Activated T-cell treated with anti-CD3 and anti-CD28 coated beads for 4 hours (primary cell): ENCODE measurements around the gene TBX18.

Experiments
- DNase-seq: peaks from one replicate; pipeline ENCODE4 v3.0.0-alpha.2; 2020

TBX18 gene

DNA sequence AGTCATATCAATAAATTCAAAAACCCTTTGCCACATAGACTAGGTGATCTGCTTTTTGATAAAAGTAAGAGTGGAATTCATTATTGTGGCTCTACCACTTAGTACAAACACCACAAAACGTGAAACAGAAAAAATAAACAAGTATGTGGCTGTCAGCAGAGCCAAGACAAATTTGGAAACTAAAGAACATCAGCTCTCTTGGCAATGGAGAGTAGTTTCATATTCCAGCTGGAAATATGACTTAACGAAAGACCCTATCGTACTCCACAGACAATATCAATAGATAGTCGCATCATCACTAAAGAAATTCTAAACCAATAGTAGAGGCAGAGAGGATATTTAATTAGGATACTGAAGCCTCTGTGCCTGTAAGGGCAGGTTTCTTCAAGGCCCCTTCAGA, 20.8 kb downstream of the TBX18 start:
- DNase-seq = no peak

DNA sequence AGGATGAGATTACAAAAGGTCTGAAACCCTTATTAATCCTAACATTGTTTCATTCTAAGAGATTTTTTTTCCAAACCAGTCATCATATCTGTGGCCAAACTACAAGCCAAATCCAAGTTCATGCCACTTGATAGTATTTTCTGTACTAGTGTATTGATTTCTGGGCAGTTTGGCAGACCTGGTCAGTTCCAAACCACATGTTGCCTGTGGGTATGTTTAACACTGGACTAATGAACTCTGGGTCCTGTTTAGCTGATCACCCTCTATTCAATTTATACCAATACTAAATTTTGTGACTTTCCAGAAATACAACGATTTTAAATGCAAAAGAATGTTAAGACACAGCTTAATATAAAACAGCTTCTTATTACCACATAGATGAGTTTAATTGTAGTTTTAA, 24.0 kb downstream of the TBX18 start:
- no peak for DNase-seq

DNA sequence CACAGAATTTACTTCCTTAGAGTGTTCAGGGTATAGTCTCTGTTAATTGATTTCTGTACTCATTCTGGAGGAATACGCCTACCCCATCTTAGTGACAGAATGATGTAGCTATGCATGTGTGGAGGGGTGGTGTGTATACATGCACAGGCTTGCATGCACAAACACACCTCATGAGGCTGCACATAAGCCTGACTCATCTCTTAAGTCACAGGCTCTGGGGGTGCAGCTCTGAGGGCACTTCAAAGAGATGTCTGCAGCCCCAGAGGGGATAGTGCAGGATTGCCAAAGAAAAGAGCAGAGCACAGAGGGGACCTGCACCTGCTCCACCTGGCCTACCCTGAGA, 24.6 kb downstream of the TBX18 start:
- DNase-seq = no peak

DNA sequence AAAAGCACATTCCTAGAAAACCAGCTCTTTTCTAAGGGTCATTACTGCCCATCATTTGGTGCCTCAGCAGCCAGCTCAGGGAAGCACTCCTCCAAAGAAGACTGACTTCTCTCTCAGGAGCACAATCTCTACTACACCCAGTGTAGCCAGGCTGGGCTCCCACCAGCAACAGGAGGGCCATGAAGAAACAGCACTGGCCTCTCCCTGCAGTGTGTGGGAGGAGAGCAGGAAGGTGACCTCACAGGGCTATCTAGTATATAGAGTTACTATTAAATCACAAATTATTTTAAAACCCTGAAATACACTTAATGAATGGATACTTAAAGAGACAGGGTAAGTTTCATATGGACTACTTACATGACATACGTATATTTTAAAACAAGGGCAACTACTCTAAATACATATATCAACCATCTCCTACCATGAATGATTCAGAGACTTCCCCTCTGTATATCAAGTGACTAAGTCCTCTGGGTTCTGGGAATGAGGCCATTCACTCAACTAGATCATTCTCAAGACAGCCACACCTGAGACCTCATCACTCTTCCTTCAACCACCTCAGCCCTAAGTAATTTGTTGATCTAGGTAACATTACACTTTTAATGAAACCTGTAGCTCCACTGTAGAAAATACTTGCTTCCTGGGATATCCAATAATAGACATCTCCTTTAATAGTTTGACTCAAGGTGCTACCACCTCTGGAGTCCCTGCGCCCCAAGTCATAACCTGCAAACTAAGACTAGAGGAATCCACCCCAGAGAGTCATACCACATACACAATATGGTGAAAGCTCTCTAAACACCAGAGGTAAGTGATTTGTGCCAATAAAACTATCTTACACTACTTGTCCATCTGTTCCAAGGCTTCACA, 25.2 kb downstream of the TBX18 start:
- DNase-seq = no peak

DNA sequence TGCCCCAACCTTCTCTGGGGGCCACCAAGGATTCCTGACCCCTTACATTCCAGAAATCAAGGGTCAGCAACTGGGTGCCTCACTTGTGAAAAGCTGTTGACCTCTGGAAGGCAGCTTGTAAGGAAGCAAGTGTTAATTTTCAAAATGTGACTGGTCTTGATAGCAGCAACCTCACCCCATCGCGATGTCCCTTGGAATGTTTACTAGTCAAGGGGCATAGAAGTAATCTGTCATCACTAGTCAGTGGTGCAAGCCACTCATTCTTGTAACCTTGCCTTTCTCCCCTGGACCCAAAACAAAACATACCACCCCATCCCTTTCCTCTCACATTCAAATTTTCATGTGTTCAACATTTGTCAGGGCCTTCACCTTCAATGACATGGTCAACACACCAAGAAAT, 30.5 kb downstream of the TBX18 start:
- DNase-seq = no peak

DNA sequence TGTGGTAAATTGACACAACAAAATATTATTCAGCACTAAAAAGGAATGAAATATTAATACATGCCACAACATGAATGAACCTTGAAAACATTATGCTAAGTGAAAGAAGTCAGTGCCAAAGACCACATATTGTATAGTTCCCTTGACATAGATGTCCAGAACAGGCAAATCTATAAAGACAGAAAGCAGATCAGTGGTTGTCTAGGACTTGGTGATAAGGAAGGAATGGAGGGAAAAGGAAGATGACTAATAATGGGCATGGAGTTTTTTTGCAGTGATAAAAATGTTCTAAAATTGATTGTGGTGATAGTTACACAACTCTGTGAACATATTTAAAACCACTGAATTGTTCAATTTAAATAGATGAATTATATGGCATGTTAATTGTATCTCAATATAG, 32.5 kb downstream of the TBX18 start:
- no peak for DNase-seq

DNA sequence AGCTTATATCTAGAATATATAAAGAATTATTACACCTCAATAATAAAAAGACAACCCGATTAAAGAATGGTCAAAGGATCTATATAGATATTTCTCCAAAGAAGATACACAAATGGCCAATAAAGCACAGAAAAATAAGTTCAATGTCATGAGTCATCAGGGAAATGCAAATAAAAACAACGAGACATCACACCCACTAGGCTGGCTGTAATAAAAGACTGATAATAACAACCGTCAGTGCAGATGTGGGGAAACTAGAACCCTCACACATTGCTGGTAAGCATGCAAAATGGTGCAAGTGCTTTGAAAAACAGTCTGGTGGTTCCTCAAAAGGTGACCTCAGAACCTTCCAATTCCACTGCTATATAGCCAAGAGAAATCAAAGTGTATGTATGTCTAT, 33.0 kb downstream of the TBX18 start:
- DNase-seq = no peak

DNA sequence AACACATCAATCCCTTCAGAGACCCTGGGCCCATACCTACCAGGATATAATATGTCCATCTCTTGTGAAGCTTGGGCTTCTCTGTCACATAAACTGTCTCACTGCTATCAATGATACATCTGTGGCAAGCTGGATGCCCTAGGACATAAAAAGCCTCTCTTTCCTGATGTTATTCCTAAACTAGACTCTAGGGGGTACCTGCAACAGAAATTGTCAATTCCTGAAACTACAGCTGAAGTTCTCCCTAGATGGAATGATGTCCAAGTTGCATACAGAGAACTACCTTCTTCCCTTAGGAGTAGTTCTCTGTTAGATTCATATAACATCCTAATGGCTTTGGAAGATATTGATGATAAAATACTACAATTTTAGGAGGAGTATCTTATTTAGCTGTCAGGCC, 35.8 kb downstream of the TBX18 start:
- no peak for DNase-seq

DNA sequence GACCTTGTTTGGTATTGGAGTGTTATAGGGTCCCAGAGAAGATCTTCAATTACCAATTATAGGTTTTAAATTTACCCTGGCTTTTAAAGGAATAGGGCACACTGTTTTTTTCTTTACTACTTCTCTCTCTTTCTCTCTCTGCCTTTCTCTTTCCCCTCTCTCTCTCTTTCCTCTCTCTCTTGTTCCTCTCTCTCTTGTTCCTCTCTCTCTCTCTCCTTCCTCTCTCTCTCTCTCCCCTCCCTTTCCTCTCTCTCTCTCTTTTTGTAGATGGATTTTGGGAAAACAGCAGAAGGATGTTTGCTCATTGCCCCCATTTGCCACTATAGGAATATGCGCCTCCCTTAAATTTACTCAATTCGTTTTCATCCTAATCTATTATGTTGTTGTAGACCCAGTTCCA, 45.2 kb downstream of the TBX18 start:
- no peak for DNase-seq

DNA sequence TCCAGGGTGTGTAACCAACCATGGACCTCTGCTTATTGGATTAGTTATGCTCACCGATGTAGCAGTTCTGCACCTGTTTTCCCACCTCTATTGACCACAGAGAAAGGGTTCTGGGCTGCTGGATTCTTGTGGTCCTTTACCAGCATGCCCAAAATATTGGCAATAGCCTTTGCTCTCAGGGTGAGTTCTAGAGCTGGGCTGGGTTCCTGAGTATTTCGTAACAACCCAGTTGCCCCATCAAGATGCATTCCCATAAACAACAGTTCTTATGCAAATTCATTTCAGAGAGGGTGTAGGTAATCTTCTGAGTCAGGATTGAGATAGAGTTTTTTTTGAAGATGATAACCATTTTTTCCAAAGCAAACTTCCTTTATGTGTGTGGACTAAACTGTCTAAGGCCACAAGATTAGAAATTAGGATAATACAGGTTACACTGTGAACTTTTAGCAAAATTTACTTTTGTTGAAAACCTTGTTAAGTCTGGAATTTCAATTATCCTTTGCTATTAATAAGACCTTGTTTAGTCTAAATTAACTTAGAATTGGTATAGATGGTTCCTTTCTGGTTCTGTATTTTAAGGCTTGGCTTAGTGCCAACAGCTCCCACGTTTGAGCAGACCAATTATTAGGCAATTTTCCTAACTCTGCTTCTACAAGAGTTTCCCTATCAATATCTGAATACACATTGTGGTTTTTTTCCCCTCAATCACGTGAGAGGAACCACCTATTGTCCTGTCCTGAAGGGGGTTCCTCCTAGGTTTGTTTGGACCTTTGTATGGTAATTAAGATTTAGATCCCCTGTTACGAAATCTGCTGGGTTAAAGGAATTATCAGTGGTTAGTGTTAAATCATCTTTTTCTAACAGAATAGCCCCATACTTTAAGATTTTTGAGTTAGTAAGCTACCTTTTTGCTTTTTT, 46.1 kb downstream of the TBX18 start:
- no peak for DNase-seq

DNA sequence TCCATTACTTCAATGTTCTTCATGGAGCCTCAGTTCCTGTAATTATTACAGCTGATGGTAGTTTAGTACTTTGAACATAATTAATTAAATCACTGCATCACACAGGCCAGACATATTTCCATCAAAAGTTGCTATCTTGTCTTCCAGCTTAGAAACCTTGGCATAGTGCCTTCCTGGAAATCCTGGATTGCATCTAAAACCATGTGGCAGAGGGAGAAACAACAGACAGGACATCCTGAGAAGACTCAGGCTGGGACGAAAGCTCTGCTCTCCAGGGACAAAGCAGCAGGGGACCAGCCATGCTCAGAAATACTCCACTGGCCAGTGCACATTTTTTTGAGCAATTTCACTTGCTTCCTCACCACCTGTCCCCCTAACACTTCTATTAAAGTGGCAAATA, 55.3 kb downstream of the TBX18 start:
- DNase-seq = no peak

DNA sequence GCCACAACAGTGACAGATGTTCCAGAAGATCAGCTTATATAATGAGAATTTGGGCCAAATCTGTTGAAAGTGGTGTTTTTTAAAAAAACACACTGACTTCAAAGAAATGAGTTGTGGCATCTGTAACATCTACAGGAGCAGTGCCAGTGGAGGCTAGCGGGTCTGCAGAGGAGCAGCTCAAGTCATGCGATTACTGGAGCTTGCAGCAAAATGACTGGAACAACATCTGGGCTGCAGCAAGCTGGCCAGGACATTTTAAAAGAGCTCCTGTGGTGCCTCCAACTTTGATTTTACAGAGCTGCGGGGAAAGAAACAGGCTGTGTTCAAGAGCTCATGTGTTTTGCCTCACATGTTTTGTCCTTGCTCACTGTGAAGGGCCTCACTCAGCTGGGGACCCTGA, 57.2 kb downstream of the TBX18 start:
- no peak for DNase-seq

DNA sequence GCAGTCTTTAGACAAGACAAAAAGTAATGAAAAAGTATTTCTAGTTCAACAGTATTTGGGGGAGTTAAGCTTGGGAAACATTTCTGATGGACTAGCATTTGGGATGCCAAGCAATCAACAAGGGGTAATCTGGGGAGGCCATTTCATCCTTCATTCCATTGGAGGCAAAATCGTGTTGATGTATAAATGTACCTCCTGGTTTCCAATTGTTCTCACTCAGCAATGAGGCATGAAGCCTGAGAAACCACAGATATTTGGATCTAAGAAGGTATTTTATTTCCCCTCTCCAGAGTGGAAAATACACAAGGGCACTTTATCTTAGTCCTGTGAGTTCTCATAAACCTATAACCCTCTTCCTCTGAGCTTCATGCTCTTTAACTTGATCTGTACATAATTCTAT, 68.2 kb downstream of the TBX18 start:
- no peak for DNase-seq

DNA sequence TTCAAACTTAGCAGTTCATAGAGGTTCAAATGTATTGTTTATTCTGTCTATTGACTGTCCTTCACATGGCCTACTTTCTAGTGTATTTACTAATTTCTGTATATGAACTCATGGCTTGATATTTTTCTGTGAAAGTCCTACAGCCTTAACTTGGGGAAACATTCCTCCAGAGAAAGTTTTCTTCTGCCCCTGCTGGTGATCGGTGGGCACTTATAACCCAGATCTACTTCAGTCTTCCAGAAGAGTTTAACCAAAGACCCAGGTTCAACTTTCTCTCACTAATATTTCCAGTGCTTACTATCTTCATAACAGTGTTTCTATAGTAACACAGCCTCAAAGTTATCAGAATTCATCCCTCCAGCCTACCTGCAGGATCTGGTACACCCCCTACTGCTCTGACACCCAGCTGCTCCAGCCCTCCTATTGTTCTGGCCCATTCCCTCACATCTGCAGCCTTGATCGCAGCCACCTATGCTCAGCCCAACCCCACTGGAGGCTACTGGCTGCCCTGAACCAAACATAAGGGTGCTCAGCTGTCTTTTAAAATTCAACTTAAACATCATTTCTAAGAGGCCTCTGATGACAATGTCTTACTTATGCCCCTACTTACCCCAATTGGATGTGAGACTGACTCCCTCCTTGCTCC, 72.3 kb downstream of the TBX18 start:
- no peak for DNase-seq

DNA sequence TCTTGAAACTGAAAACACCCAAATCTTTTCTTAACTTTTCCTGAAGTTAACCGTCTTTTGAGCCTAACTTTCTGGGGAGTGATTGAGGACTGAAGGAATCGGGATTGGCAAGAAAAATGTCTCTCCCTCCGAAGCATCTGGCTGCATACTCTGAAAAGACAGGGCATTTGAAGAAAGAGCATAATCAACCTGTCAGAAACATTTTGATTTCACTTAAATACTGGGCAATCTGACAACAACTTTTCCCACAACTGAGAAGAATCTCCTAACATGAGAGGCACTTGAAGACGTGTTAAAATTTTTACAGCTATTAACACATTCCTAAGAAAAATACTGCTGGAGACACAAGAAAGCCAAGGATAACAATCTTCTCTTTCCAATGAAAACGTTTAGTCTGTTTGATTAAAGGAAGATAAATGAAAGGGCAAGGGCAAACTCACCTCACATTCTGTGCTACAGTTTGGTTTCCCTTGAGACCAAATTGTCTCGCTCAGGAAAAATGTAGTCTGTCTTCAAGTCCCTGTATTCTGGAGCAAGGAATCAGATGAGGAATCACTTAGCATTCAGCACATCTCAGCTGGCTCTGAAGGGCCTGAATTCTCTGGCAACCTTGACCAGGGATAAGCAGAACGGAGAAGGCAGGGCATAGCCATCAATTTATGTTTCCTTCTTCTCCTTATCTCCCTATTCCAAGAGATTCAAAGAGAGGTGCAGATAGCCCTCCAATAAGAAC, 76.1 kb downstream of the TBX18 start:
- no peak for DNase-seq

DNA sequence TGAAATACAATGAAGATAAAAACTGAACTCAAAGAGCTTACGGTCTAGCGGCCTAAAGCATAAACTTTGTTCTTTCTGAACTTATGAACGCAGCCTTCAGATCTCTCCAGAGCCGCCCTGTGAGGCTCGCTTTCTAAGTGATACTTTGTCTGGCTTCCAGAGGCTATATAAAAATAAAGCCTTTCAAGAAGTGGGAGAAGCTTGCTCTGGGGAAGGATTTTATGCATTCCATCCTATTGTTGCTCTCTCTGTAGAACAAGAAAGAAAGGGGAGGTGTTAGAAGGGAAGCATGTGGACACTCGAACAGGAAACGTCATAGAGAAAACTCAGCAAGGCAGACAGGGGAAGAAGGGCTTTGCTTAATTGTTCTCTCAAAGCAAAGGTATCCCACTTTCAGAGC, 77.0 kb downstream of the TBX18 start:
- no peak for DNase-seq

DNA sequence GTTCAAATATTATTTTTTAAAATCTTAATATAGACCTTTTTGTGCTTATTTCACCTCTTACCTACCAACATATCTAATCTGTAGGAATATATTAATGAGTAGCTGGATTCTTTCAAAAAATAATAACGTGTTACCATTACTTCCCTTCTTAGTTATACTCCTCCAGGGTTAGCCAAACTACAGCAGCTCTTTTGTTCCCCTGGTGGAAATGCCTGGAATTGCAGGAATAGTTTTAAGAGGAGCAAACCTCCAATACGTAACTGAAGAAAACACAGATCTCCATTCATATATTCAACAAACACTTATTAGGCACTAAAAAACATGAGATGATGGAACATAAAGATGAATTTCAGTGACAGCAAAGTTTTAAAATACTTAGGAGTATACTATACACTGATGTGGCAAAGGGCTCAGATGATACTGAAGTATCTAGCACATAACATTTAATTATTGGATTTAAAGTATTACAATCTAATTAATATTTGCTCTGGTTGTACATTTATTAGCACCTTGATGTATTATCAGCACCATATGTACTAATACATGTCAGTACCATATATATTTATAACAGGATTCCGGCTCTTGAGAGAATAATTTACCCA, 78.3 kb downstream of the TBX18 start:
- DNase-seq = no peak

DNA sequence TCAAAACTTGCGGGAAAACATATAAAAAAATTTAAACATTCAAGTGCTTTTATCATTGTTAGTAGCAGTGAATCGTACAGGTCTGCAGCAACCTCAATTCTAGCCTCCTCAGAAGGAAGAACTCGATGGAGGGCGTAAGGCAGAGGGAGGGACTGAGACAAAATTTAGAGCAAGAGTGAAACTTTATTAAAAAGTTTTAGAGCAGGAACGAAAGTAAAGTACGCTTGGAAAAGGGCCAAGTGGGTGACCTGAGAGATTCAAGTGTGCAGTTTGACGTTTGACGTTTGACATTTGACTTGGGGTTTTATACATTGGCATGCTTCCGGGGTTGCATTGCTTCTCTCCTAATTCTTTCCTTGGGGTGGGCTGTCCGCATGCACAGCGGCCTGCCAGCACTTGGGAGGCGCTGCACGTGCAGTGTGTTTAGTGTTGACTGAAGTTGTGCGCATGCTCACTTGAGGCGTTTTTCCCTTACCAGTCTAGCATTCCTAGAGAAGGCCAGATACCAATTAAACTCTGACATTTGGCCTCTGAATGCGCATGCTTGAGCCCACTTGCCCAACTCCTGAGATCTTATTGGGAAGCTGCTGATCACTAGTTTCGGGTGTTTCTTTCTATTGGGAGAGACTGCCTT, 82.6 kb downstream of the TBX18 start:
- DNase-seq = no peak

DNA sequence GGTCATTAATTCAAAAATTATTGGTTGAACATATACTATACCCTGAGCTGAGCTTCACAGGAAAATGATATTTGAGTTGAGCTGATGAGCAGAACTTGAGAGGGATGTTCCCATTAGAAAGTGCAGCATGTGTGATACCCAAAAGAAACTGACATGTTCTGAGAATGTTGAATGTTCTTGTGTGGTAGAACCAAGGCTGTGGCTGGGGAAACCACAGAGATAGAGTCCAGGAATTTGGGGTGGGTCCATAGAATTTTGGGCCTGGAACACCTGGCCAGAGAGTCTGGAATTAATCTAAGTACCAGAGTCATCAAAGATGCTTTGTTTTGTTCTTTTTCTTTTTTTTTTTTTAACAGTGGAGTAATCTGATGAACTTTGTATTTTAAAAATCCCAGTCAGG, 88.7 kb downstream of the TBX18 start:
- no peak for DNase-seq

DNA sequence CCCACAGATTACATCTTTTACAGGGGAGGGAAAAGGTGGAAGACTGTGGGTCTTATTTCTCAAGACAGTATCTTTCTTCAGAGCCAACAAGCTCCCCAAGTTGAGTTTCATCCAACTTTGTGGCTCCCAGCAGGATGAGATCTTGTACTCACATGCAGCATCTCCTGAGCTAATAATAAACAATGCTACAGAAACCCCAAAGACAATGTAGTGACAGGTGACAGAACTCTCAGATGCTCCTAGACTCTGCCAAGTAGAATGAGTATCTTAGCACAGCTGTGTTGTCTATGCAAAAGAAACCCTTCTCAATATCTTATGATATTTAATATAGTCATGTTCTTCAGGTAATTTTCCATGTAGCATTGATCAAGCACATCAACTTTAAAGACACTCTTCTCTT, 90.0 kb downstream of the TBX18 start:
- DNase-seq = no peak

DNA sequence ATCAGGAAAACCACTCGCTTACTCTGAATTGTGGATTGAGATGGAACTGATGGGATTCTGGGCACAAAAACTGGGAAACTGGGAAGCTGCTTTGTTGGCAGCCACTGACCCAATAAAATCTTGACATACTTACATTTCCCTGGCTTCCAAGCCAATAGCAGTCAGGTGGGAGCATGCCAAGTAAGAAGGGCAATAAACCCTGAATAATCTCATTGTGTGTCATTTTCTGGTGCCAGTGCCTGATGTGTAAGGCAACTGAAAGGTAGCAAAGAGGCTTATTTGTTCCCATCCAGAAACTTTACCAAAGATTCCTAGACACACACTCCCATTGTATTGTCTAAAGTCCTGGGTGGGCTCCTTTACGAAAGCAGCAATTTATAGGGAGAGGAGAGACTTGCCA, 93.2 kb downstream of the TBX18 start:
- DNase-seq = no peak

DNA sequence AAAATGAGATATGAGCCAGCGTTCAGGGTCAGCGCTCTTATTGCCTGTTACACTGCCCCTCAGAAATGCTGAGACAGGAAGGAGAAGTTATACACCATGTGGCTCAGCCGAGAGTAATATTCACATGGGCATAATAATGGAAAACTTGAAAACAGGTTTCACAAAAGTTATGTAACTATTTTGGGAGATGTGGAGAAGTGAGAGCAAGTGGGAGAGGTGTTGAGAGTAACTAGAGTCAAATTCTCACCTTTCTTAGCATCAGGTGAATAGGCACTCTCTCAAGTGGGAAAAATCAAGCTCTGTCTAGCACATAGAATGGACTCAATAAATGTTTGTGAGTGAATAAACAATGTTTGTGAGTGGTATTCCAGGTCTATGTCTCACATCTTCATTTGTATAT, 94.5 kb downstream of the TBX18 start:
- no peak for DNase-seq
